Measurements from ENCODE around the gene RFX6.

RFX6 gene

GRCh38 chr6:116928677-116929076 is 51.6 kb downstream of the RFX6 start:
- peaks cover 1% of the 10 kb centered on the region for H3K27me3 Mint-ChIP-seq
- H3K27ac Mint-ChIP-seq, result no peak overlapping the region
- no peaks in the 10 kb centered on the region for H3K4me1 Mint-ChIP-seq
- no peak overlapping the region for H3K4me3 Mint-ChIP-seq
- ATAC-seq (ENCODE audit: low read depth), result no peak
- DNase-seq (ENCODE audit: low spot score in 2 of 2), result no peak
- no peaks in the 10 kb centered on the region for H3K36me3 Mint-ChIP-seq
- H3K9me3 Mint-ChIP-seq, result peaks cover 1% of the 10 kb centered on the region

GRCh38 chr6:116929825-116930224 is 52.8 kb downstream of the RFX6 start:
- Mint-ChIP-seq H3K4me3 (no peak overlapping the region), H3K4me1 (no peaks in the 10 kb centered on the region), H3K27ac (no peak overlapping the region), H3K36me3 (no peaks in the 10 kb centered on the region), H3K27me3 (peaks cover 1% of the 10 kb centered on the region), H3K9me3 (peaks cover 1% of the 10 kb centered on the region)
- DNase-seq (ENCODE audit: low spot score in 2 of 2) (no peak), ATAC-seq (ENCODE audit: low read depth) (no peak)

- H3K4me1 Mint-ChIP-seq, result no peaks in the 10 kb centered on the region
- DNase-seq (ENCODE audit: low spot score in 2 of 2) (no peak), ATAC-seq (ENCODE audit: low read depth) (no peak)
- H3K9me3 Mint-ChIP-seq, result peaks cover 2% of the 10 kb centered on the region
- no peak overlapping the region for H3K4me3 Mint-ChIP-seq
- peaks cover 1% of the 10 kb centered on the region for H3K27me3 Mint-ChIP-seq
- H3K27ac Mint-ChIP-seq, result no peak overlapping the region
- H3K36me3 Mint-ChIP-seq, result no peaks in the 10 kb centered on the region
Observed at GRCh38 chr6:116931456-116931855, 54.4 kb downstream of the RFX6 start.

- no peaks in the 10 kb centered on the region for H3K36me3 Mint-ChIP-seq
- no peak overlapping the region for H3K27ac Mint-ChIP-seq
- DNase-seq (ENCODE audit: low spot score in 2 of 2), result no peak
- H3K4me3 Mint-ChIP-seq, result no peak overlapping the region
- peaks cover 1% of the 10 kb centered on the region for H3K27me3 Mint-ChIP-seq
- no peaks in the 10 kb centered on the region for H3K4me1 Mint-ChIP-seq
- peaks cover 2% of the 10 kb centered on the region for H3K9me3 Mint-ChIP-seq
- ATAC-seq (ENCODE audit: low read depth), result no peak
Observed at GRCh38 chr6:116932496-116932895, 55.5 kb downstream of the RFX6 start.

- Mint-ChIP-seq H3K4me1 (no peaks in the 10 kb centered on the region), H3K27ac (no peak overlapping the region), H3K27me3 (peaks cover 1% of the 10 kb centered on the region), H3K4me3 (no peak overlapping the region), H3K9me3 (peaks cover 2% of the 10 kb centered on the region), H3K36me3 (no peaks in the 10 kb centered on the region)
- ATAC-seq (ENCODE audit: low read depth) (no peak), DNase-seq (ENCODE audit: low spot score in 2 of 2) (no peak)
Observed at GRCh38 chr6:116933485-116933884, 56.4 kb downstream of the RFX6 start.

GRCh38 chr6:116938305-116938704 is 61.3 kb downstream of the RFX6 start:
- H3K4me1 Mint-ChIP-seq, result no peaks in the 10 kb centered on the region
- no peak overlapping the region for H3K4me3 Mint-ChIP-seq
- H3K9me3 Mint-ChIP-seq, result peaks cover 1% of the 10 kb centered on the region
- no peak overlapping the region for H3K27ac Mint-ChIP-seq
- H3K27me3 Mint-ChIP-seq, result no peaks in the 10 kb centered on the region
- DNase-seq (ENCODE audit: low spot score in 2 of 2), result no peak
- no peaks in the 10 kb centered on the region for H3K36me3 Mint-ChIP-seq
- no peak for ATAC-seq (ENCODE audit: low read depth)

- H3K27me3 Mint-ChIP-seq, result no peaks in the 10 kb centered on the region
- ATAC-seq (ENCODE audit: low read depth), result no peak
Observed at GRCh38 chr6:116941727-116942126, 64.7 kb downstream of the RFX6 start.

GRCh38 chr6:116945809-116946208 is 68.8 kb downstream of the RFX6 start:
- H3K27ac Mint-ChIP-seq, result no peak overlapping the region
- ATAC-seq (ENCODE audit: low read depth), result no peak
- H3K27me3 Mint-ChIP-seq, result peaks cover 2% of the 10 kb centered on the region
- DNase-seq (ENCODE audit: low spot score in 2 of 2), result no peak
- H3K4me1 Mint-ChIP-seq, result no peaks in the 10 kb centered on the region
- no peaks in the 10 kb centered on the region for H3K36me3 Mint-ChIP-seq
- no peaks in the 10 kb centered on the region for H3K9me3 Mint-ChIP-seq
- no peak overlapping the region for H3K4me3 Mint-ChIP-seq

More at GRCh38 chr6:116941727-116942126, 64.7 kb downstream of the RFX6 start:
- Mint-ChIP-seq H3K4me3 (no peak overlapping the region), H3K36me3 (no peaks in the 10 kb centered on the region), H3K9me3 (no peaks in the 10 kb centered on the region), H3K4me1 (no peaks in the 10 kb centered on the region), H3K27ac (no peak overlapping the region)
- DNase-seq (ENCODE audit: low spot score in 2 of 2), result no peak

- ATAC-seq (ENCODE audit: low read depth) (no peak), DNase-seq (ENCODE audit: low spot score in 2 of 2) (no peak)
- Mint-ChIP-seq H3K27me3 (peaks cover 2% of the 10 kb centered on the region), H3K36me3 (no peaks in the 10 kb centered on the region), H3K4me1 (no peaks in the 10 kb centered on the region), H3K4me3 (no peak overlapping the region), H3K27ac (no peak overlapping the region), H3K9me3 (no peaks in the 10 kb centered on the region)
Observed at GRCh38 chr6:116948533-116949304, 71.7 kb downstream of the RFX6 start.

GRCh38 chr6:116949964-116950363 is 72.9 kb downstream of the RFX6 start:
- Mint-ChIP-seq H3K27me3 (peaks cover 2% of the 10 kb centered on the region), H3K36me3 (no peaks in the 10 kb centered on the region), H3K27ac (no peak overlapping the region), H3K4me3 (no peak overlapping the region), H3K9me3 (no peaks in the 10 kb centered on the region), H3K4me1 (no peaks in the 10 kb centered on the region)
- DNase-seq (ENCODE audit: low spot score in 2 of 2) (no peak), ATAC-seq (ENCODE audit: low read depth) (no peak)

- no peak overlapping the region for H3K27ac Mint-ChIP-seq
- no peaks in the 10 kb centered on the region for H3K9me3 Mint-ChIP-seq
- H3K4me3 Mint-ChIP-seq, result no peak overlapping the region
- no peaks in the 10 kb centered on the region for H3K27me3 Mint-ChIP-seq
- ATAC-seq (ENCODE audit: low read depth) (no peak), DNase-seq (ENCODE audit: low spot score in 2 of 2) (no peak)
- no peaks in the 10 kb centered on the region for H3K4me1 Mint-ChIP-seq
- no peaks in the 10 kb centered on the region for H3K36me3 Mint-ChIP-seq
Observed at GRCh38 chr6:116954335-116954734, 77.3 kb downstream of the RFX6 start.

- Mint-ChIP-seq H3K27me3 (no peaks in the 10 kb centered on the region), H3K4me3 (no peak overlapping the region), H3K9me3 (no peaks in the 10 kb centered on the region), H3K36me3 (no peaks in the 10 kb centered on the region), H3K4me1 (no peaks in the 10 kb centered on the region), H3K27ac (no peak overlapping the region)
- ATAC-seq (ENCODE audit: low read depth), result no peak
- no peak for DNase-seq (ENCODE audit: low spot score in 2 of 2)
Observed at GRCh38 chr6:116954938-116955337, 77.9 kb downstream of the RFX6 start.

- ATAC-seq (ENCODE audit: low read depth), result no peak
- Mint-ChIP-seq H3K4me3 (no peak overlapping the region), H3K27ac (no peak overlapping the region), H3K36me3 (no peaks in the 10 kb centered on the region), H3K4me1 (no peaks in the 10 kb centered on the region), H3K9me3 (no peaks in the 10 kb centered on the region), H3K27me3 (no peaks in the 10 kb centered on the region)
- DNase-seq (ENCODE audit: low spot score in 2 of 2), result no peak
Observed at GRCh38 chr6:116955773-116956172, 78.7 kb downstream of the RFX6 start.

- H3K27me3 Mint-ChIP-seq, result peaks cover 5% of the 10 kb centered on the region
- DNase-seq (ENCODE audit: low spot score in 2 of 2) (no peak), ATAC-seq (ENCODE audit: low read depth) (no peak)
- no peaks in the 10 kb centered on the region for H3K36me3 Mint-ChIP-seq
- H3K4me3 Mint-ChIP-seq, result no peak overlapping the region
- no peaks in the 10 kb centered on the region for H3K4me1 Mint-ChIP-seq
- H3K27ac Mint-ChIP-seq, result no peak overlapping the region
- no peaks in the 10 kb centered on the region for H3K9me3 Mint-ChIP-seq
Observed at GRCh38 chr6:116963972-116964371, 86.9 kb downstream of the RFX6 start.
